Activated naive CD4-positive, alpha-beta T cell treated with anti-CD3 and anti-CD28 coated beads, Interleukin-2, amount 50 U/mL, for 24 hours (primary cell): ENCODE results near the gene RNF212.
"Not testable (repeated sequence)": the region's sequence is repeated elsewhere in the genome, so short reads cannot be mapped to it uniquely, and the experiment has no call there.

ENCODE experiments used
- H3K27ac Mint-ChIP-seq: one replicate; pipeline ENCODE4 v1.8.0; 2021; ENCODE audit warnings: mild to moderate bottlenecking, mixed read lengths
- H3K27me3 Mint-ChIP-seq: one replicate; pipeline ENCODE4 v1.8.0; 2021; ENCODE audit warnings: mixed read lengths
- H3K36me3 Mint-ChIP-seq: one replicate; pipeline ENCODE4 v1.8.0; 2021; ENCODE audit warnings: mixed read lengths
- H3K4me1 Mint-ChIP-seq: one replicate; pipeline ENCODE4 v1.8.0; 2021; ENCODE audit warnings: mixed read lengths
- H3K4me3 Mint-ChIP-seq: one replicate; pipeline ENCODE4 v1.8.0; 2021; ENCODE audit warnings: mild to moderate bottlenecking, mixed read lengths
- H3K9me3 Mint-ChIP-seq: one replicate; pipeline ENCODE4 v1.8.0; 2021; ENCODE audit warnings: mixed read lengths

The RNF212 gene

DNA sequence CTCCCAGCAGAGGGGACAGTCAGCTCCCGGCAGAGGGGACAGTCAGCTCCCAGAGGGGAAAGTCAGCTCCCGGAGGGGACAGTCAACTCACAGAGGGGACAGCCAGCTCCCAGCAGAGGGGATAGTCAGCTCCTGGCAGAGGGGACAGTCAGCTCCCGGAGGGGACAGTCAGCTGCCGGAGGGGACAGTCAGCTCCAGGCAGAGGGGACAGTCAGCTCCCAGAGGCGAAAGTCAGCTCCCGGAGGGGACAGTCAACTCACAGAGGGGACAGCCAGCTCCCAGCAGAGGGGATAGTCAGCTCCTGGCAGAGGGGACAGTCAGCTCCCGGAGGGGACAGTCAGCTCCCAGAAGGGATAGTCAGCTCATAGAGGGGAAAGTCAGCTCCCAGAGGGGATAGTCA is 59.5 kb downstream of the RNF212 start:
- H3K4me1 Mint-ChIP-seq, result peaks cover 11% of the 10 kb centered on the region
- H3K4me3 Mint-ChIP-seq, H3K9me3 Mint-ChIP-seq, H3K27ac Mint-ChIP-seq, H3K36me3 Mint-ChIP-seq, H3K27me3 Mint-ChIP-seq: not testable (repeated sequence)

DNA sequence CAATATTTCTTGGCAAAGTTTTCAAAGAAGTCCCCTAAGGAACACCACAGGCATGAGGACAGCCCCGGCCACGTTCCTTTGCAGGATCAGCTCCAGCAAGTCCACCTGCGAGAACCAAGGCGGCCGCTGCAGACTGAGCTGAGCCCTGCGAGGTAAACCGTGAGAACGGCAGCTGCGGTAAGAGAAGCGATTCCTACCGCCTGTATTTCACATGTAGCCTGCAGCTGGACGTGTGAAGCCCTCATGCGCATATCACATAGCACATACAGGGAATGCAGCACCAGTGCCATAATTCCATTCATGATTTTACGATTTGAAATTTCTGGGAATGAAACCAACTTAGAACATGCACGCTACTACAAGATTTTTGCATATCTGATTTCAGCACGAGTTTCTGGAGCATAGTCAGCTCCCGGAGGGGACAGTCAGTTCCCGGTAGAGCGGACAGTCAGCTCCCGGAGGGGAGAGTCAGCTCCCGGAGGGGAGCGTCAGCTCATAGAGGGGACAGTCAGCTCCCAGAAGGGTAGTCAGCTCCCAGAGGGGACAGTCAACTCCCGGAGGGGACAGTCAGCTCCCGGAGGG is 60.2 kb downstream of the RNF212 start:
- H3K27ac Mint-ChIP-seq, result no peak overlapping the region
- H3K9me3 Mint-ChIP-seq, result no peaks in the 10 kb centered on the region
- peaks cover 11% of the 10 kb centered on the region for H3K4me1 Mint-ChIP-seq
- H3K36me3 Mint-ChIP-seq, result no peaks in the 10 kb centered on the region
- peaks cover 3% of the 10 kb centered on the region for H3K27me3 Mint-ChIP-seq
- no peak overlapping the region for H3K4me3 Mint-ChIP-seq

DNA sequence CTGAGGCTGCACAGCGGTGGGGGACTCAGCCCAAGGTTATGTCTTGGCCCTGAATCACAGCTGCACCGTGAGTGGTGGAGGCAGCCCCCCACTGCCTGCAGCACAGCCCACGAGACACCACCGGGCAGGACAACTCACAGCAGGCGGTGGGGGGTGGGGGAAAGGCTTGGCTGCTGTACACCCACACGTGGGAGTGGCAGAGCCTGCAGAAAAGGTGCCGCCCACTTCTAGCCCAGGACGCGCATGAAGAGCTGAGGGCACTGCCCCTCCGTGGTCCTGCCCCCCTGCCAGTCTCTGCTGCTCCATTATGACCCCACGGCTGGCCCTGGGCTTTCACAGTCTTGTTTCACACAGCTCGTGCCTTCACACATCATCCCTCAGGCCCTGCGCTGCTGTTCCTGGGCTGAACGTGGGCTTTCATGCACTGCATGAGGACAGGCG is 61.1 kb downstream of the RNF212 start:
- H3K9me3 Mint-ChIP-seq, result no peaks in the 10 kb centered on the region
- peaks cover 11% of the 10 kb centered on the region for H3K4me1 Mint-ChIP-seq
- peaks cover 6% of the 10 kb centered on the region for H3K27me3 Mint-ChIP-seq
- H3K36me3 Mint-ChIP-seq, result no peaks in the 10 kb centered on the region
- no peak overlapping the region for H3K27ac Mint-ChIP-seq
- H3K4me3 Mint-ChIP-seq, result no peak overlapping the region

DNA sequence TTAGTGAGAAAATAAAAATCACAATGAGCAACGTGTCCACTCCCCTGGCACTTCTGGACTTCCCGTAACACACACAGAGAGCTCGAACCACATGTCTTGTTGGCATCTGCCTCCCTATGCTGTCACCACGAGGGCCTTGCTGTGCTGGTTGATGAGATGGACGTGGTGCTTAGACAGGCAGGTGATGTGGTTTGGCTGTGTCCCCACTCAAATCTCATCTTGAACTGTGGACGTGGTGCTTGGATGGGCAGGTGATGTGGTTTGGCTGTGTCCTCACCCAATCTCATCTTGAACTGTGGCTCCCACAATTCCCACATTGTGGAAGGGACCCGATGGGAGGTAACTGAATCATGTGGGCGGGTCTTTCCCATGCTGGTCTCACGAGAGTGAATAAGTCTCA is 61.9 kb downstream of the RNF212 start:
- Mint-ChIP-seq H3K9me3 (no peaks in the 10 kb centered on the region), H3K4me3 (no peak overlapping the region)

DNA sequence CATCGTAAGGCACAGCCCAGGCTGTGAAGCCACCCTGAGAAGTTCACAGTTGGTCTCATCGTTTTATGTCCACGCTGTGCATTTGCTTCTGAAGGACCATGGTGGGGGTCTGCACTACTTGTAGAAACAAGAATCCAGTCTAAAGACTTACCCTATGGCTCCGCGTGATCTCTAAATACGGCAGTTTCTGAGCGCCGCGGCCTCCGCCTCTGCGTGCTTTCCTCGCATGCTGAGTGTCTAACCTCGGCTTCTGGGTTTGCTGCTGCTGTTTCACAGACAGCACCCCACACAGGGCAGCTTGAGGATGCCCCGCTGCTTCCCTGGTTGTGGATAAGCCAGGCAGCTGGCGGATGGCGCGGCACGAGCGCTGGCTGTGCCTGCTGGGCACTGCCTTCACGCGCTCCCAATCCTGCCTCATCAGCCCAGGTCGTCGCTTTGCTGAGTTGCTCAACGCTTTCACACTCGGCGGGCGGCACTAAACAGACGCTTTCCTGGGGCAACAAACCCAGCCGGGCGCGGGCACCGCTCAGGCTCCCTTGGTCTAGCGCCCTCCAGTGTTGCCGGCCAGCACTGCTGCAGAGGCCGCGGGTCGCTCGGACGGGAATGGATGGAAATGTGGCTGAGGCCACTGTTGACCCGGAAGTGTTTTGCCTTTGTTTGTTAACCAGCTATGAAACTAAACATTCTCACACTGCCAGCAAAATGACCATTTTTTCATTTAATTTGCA is 62.7 kb downstream of the RNF212 start:
- peaks cover 6% of the 10 kb centered on the region for H3K4me1 Mint-ChIP-seq
- H3K27ac Mint-ChIP-seq, result no peak overlapping the region
- no peaks in the 10 kb centered on the region for H3K9me3 Mint-ChIP-seq
- H3K36me3 Mint-ChIP-seq, result no peaks in the 10 kb centered on the region
- no peak overlapping the region for H3K4me3 Mint-ChIP-seq
- H3K27me3 Mint-ChIP-seq, result peaks cover 8% of the 10 kb centered on the region

More for the DNA sequence above, 61.9 kb downstream of the RNF212 start:
- no peak overlapping the region for H3K27ac Mint-ChIP-seq
- H3K27me3 Mint-ChIP-seq, result peaks cover 8% of the 10 kb centered on the region
- no peaks in the 10 kb centered on the region for H3K36me3 Mint-ChIP-seq
- peaks cover 14% of the 10 kb centered on the region for H3K4me1 Mint-ChIP-seq

DNA sequence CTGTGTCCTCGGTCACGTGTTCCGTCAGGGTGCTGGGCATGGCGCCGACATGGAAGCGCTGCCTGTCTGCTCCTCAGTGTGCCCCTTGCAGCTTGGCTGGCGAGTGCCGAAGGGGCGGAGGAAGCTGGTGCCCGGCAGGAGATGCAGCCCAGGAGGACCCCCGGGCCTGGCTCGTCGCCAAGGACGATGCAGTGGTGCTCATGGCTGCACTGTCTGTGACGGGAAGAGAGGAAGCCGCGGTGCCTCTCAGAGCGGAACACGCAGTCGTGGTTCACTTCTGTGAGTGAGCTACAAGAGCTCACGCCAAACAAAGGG is 63.8 kb downstream of the RNF212 start:
- H3K36me3 Mint-ChIP-seq, result no peaks in the 10 kb centered on the region
- H3K4me1 Mint-ChIP-seq, result peaks cover 4% of the 10 kb centered on the region
- no peak overlapping the region for H3K27ac Mint-ChIP-seq
- H3K9me3 Mint-ChIP-seq, result no peaks in the 10 kb centered on the region
- H3K4me3 Mint-ChIP-seq, result no peak overlapping the region
- H3K27me3 Mint-ChIP-seq, result peaks cover 10% of the 10 kb centered on the region

DNA sequence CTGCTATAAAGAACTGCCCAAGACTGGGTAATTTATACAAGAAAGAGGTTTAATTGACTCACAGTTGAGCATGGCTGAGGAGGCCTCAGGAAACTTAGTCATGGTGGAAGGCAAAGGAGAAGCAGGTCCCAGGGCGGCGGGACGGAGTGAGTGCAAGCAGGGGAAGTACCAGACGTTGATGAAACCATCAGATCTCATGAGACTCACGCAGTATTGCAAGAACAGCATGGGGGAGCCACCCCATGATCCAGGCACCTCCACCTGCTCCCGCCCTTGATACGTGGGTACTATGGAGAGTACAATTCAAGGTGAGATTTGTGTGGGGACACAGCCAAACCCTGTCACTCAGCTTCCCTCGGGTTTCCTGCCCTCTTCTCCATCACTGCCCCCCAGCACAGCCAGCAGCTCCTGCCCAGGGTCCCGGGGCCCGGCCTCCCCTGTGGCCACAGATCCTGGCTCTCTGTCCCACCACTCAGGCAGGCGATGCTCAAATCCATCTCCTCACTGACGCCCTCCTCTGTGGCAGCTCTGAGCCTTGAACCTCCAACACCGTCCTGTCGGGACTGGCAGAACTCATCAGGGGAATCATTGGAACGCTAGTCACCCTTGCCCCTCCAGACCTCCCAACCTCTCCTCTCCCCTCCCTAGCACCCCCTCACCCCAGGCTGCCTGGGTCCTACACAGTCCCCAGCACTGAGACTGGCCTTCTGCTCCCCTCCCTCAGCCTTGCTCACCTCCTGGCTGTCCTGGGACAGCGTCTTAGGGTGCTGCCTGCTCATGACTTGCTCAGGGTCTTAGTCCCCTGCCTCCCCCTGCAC is 64.4 kb downstream of the RNF212 start:
- Mint-ChIP-seq H3K27ac (no peak overlapping the region), H3K9me3 (no peaks in the 10 kb centered on the region), H3K27me3 (peaks cover 11% of the 10 kb centered on the region), H3K4me3 (no peak overlapping the region), H3K4me1 (peaks cover 4% of the 10 kb centered on the region), H3K36me3 (no peaks in the 10 kb centered on the region)

DNA sequence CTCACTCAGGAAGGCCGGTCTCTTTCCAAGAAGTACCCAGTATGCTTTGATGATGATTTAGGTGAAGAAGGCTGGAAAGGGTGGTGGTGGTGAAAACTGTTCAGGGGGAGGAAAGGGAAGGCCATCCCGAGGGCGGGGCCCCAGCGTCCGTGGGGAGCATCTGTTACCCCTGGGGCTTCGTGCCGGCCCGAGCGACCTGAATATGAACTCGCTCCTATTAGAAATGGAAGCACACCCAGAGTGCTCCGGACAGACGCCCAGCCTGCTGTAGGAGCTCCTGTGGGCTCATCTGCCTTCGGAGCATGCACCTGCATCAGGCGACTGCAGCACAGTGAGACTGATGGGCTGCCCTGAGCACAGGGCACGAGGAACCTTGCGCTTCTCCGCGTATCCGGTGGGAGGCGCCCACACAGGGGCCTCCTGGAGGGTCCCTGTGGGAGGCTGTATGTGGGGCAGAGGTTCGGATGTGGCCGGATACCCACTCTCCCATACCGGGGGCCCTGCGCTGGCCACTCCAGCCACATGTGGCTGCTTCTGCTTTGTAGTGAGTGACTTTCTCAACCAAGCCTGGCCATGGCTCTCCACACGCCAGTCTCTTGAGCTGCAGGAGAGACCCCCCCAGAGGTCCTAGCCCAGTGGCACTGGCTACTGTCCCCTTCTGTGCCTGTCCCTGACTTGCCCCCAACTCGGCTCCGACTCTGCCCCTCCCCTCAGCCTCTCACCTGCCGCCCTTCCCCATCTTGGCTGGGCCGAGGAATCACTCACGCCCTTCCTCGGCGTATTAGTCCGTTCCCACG is 65.2 kb downstream of the RNF212 start:
- peaks cover 6% of the 10 kb centered on the region for H3K4me1 Mint-ChIP-seq
- no peak overlapping the region for H3K4me3 Mint-ChIP-seq
- no peak overlapping the region for H3K27ac Mint-ChIP-seq
- H3K36me3 Mint-ChIP-seq, result no peaks in the 10 kb centered on the region
- peaks cover 13% of the 10 kb centered on the region for H3K27me3 Mint-ChIP-seq
- H3K9me3 Mint-ChIP-seq, result no peaks in the 10 kb centered on the region

DNA sequence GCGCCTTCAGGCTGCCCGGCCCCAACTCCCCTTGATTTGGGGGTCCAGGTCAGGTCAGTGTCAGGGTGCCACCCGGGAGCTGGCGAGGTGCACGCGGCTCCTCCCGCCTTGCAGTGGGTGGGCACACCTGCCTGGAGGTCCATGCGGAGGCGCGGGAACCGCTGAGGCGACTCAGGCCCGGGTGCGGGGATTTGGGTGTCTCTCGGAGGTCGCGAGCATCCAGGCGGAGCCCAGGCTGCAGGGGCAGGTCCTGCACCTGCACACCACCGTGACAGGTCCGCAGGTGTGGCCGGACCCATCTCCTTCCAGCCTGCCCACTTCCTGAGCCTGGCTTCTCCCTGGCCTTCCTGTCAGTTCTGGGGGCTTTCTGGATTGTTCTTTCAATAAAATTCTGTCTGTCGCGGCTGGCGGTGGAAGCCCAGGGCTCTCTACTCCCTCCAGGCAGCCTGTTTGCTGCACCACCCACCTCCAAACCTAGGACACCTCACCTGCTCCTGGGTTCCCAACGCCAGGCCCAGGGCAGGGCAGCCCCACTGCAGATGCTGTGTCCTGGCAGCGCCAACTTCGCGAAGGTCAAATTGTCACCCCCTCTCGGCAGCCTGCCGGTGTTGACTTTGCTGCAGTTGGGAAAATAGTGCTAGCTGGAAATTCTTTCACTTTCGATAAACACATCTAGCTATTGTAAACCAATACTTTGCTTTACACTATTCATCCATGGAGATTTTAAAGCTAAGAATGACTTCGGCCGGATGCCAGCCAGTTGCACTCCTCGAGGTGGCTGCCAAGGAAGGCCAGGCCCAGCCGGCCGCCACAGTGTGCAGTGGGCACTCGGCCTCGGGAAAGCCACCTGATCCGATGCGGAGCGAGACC is 66.0 kb downstream of the RNF212 start:
- Mint-ChIP-seq H3K36me3 (no peaks in the 10 kb centered on the region), H3K9me3 (no peaks in the 10 kb centered on the region), H3K27me3 (peaks cover 14% of the 10 kb centered on the region), H3K27ac (no peak overlapping the region), H3K4me3 (no peak overlapping the region), H3K4me1 (peaks cover 8% of the 10 kb centered on the region)

DNA sequence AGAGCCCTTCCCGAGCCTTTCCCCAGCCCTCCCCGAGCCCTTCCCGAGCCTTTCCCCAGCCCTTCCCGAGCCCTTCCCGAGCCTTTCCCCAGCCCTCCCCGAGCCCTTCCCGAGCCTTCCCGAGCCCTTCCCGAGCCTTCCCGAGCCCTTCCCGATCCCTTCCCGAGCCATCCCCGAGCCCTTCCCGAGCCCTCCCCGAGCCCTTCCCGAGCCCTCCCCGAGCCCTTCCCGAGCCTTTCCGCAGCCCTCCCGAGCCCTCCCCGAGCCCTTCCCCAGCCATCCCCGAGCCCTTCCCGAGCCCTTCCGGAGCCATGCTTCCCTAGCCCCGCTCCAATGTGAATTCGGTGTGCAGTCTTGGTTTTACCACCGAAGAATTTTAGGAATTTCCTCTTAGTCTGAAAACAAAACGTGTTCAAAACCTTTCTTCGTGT is 66.8 kb downstream of the RNF212 start:
- H3K4me1 Mint-ChIP-seq, H3K9me3 Mint-ChIP-seq, H3K27ac Mint-ChIP-seq, H3K36me3 Mint-ChIP-seq, H3K4me3 Mint-ChIP-seq: not testable (repeated sequence)
- peaks cover 14% of the 10 kb centered on the region for H3K27me3 Mint-ChIP-seq

DNA sequence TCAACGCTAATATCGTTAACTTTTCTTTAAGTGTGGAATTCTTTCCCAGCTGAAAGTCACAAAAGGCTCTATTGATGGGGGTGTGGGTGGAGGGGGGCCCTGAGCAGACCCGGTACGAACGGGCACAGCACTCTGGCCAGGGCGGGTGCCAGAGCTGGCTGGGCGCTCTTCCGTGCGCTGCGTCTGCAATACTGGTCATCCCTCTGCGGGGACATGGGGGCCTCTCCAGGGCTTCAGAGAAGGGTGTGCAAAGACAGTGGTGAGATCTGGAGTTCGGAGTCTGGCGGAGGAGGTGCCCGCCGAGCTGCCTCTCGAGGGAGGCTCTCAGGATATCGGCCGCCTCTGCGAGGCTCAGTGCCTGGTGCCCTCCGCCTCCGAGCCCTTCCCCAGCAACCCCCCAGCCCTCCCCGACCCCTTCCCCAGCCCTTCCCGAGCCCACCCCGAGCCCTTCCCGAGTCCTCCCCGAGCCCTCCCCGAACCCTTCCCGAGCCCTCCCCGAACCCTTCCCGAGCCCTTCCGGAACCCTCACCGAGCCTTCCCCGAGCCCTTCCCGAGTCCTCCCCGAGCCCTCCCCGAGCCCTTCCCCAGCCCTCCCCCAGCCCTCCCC is 67.7 kb downstream of the RNF212 start:
- H3K4me3 Mint-ChIP-seq, result no peak overlapping the region
- H3K4me1 Mint-ChIP-seq, result peaks cover 8% of the 10 kb centered on the region
- no peaks in the 10 kb centered on the region for H3K36me3 Mint-ChIP-seq
- no peak overlapping the region for H3K27ac Mint-ChIP-seq
- H3K27me3 Mint-ChIP-seq, result peaks cover 14% of the 10 kb centered on the region
- no peaks in the 10 kb centered on the region for H3K9me3 Mint-ChIP-seq

DNA sequence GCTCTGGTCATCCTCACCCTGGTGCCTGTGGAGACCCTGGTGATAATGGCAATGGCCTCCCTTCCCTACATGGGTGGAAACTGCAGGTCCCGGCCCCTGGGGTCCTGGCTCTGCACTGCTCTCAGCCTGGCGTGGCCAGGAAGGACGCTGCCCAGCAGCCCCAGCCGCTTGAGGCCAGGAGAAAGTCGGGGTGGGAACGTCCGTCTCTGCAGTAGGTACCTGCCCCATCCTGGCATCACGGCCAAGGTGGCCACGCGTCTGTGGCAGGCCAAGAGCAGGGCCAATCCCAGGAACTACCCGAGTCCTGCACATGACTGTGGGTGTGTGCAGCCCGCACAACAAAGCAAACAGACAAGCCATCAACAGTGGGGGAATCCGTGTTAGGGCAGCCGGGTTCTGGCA is 68.2 kb downstream of the RNF212 start:
- H3K9me3 Mint-ChIP-seq, result no peaks in the 10 kb centered on the region
- H3K4me1 Mint-ChIP-seq, result peaks cover 8% of the 10 kb centered on the region
- H3K27me3 Mint-ChIP-seq, result peaks cover 14% of the 10 kb centered on the region

DNA sequence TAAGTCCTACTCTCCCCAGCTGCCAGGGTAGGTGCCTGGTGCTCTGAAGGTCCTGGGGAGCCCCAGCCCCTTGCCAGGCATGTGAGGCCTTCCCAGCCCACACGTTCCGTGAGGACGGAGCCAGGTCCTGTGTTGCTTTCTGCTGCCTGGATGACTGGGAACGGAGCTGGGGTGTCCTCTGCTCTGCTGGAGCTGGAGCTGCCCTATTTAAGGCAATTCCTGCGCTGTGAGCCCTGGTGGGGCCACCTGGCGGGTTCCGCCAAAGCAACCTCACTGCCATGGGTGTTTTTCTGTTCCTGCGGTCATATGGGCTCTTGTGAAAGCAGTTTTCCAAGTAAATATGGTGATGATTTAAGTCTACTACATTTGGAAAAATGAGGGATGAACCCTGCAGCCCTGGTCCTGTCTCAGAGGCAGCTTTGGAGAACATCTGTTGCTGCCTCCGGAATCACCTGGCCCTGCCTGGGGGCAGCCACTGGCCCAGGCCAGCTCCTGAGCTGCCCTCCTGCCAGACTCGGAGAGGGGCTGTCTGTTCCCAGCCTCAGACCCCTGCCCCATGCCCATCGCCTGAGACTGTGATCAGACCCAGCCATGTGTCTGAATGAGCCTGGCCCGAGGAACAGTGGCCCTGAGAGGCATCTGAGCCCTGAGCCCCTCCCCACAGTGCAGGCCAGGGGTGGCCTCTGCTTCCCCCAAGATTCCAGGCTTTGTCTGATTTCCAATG is 68.7 kb downstream of the RNF212 start:
- no peak overlapping the region for H3K4me3 Mint-ChIP-seq

More for the DNA sequence above, 68.2 kb downstream of the RNF212 start:
- Mint-ChIP-seq H3K27ac (no peak overlapping the region), H3K4me3 (no peak overlapping the region), H3K36me3 (no peaks in the 10 kb centered on the region)

More for the DNA sequence above, 68.7 kb downstream of the RNF212 start:
- Mint-ChIP-seq H3K4me1 (peaks cover 8% of the 10 kb centered on the region), H3K27me3 (peaks cover 14% of the 10 kb centered on the region), H3K36me3 (no peaks in the 10 kb centered on the region), H3K9me3 (no peaks in the 10 kb centered on the region), H3K27ac (no peak overlapping the region)
